Right atrium auricular region (tissue), 2 donors: ENCODE measurements around the gene CCDC8. TPM values are rescaled to one million over a fixed set of nuclear protein-coding genes. Genes with fewer than 3 reads are reported as not detected.

ENCODE experiments used
- DNase-seq: peaks from one replicate; pipeline ENCODE4 v3.0.0-alpha.2; 2019; ENCODE audit warnings: low spot score
- H3K27ac ChIP-seq, 2 donors: fragments of 200-600 bp; sonication (generic); 1 replicate in 1 of 2; 2 replicates in 1 of 2; pipeline ENCODE4 v1.5.1; 2016 to 2019
- H3K27me3 ChIP-seq, 2 donors: fragments of 200-600 bp; sonication (generic); one replicate each; pipeline versions ENCODE4 v1.5.1 to v1.6.0; 2017 to 2019
- H3K36me3 ChIP-seq: fragments of 200-600 bp; sonication (generic); one replicate; pipeline ENCODE4 v1.5.1; 2016
- H3K4me1 ChIP-seq, 2 donors: fragments of 200-600 bp; sonication (generic); one replicate each; pipeline versions ENCODE4 v1.5.1 to v1.6.0; 2017 to 2019
- H3K4me3 ChIP-seq, 2 donors: fragments of 200-600 bp; sonication (generic); 1 replicate in 1 of 2; 2 replicates in 1 of 2; pipeline ENCODE4 v1.5.1; 2017 to 2019; ENCODE audit warnings: mild to moderate bottlenecking in 1 of 2, moderate library complexity in 1 of 2
- H3K9me3 ChIP-seq, 2 donors: fragments of 200-600 bp; sonication (generic); one replicate each; pipeline ENCODE4 v1.5.1; 2019
- total RNA-seq, 2 donors: library from RNA; depleted of rRNA; stranded (reverse); fragments of >200 nt; gene quantifications; one replicate each; pipeline ENCODE4 v1.1.0, GENCODE V29; 2016
- TF ChIP-seq, protein P1 (sequence below), 2 donors: fragments of 200-600 bp; sonication (generic); IDR thresholded peaks; one replicate each; pipeline ENCODE4 v1.5.1; 2019; ENCODE audit warnings: antibody characterized with exemption in 2 of 2

Gene CCDC8
- total RNA-seq, 2 donors from 2014 or later: 30.4 to 34.6 TPM

DNA sequence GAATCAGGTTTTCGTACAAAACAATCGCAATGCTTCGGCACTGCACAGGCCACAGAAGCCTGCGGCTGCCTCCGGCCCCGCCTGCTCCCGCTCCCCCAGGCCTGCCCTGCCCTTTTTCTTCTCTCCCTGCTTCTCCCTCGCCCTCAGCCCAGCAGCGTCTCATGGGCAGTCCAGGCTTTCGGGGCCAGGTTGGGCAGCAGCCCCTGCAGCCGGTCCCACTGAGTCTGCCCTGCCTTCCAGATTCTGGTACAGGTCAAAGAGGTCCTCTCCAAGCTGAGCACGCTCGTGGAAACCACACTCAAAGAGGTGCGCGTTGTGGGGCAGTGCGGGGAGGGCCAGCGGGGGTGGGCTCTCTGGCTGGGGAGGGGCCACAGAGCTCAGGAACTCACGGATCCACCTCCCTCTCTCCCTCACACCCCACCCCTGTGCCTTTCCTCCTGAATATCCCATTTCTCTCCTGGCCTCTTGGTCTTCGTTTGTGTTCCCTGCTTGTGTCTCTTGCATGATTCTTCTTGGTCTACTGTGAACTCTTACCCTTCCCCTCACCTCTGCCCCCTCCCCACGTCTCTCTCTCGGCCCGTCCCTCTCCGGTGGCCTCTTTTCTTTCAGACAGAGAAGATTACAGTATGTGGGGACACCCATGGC is 30.1 kb downstream of the CCDC8 start:
- DNase-seq: no peak
- Histone ChIP-seq H3K27me3 (no peaks in the 10 kb centered on the region), H3K4me3 (no peak overlapping the region), H3K27ac (no peak overlapping the region), H3K36me3 (peaks cover 58% of the 10 kb centered on the region), H3K4me1 (peaks cover 0 to 29% of the 10 kb centered on the region in 2 donors), H3K9me3 (no peaks in the 10 kb centered on the region)
- TF ChIP-seq, protein P1, sequence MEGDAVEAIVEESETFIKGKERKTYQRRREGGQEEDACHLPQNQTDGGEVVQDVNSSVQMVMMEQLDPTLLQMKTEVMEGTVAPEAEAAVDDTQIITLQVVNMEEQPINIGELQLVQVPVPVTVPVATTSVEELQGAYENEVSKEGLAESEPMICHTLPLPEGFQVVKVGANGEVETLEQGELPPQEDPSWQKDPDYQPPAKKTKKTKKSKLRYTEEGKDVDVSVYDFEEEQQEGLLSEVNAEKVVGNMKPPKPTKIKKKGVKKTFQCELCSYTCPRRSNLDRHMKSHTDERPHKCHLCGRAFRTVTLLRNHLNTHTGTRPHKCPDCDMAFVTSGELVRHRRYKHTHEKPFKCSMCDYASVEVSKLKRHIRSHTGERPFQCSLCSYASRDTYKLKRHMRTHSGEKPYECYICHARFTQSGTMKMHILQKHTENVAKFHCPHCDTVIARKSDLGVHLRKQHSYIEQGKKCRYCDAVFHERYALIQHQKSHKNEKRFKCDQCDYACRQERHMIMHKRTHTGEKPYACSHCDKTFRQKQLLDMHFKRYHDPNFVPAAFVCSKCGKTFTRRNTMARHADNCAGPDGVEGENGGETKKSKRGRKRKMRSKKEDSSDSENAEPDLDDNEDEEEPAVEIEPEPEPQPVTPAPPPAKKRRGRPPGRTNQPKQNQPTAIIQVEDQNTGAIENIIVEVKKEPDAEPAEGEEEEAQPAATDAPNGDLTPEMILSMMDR (IDR thresholded peaks at IDR 0.05): no peak

DNA sequence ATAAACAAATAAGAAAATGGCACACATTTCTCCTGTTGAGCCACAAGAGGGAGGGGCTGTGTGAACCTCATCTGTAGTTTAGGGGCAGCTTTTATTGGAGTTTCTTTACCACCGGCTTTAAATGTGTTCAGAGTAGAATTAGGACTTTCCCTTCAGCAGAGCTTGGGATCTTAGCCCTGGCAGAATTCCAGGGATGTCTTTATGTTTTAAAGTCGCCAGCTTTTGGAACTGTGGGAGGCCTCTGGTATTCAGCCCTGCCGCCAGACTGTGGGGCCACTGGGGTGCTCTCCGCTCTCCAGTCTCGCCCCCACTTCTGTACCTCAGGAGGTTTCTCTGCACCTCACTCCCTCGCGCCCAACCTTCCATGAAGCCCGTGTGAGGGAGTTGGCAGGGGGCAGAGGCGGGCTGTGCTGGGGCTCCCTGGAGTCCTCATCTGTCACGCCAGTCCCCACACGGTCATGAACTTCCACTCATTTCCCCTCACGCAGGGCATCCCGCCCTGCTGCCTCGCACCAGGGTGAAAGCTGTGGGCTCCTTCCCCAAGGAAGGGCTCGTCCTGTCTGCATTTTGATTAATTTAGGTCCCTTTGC is 31.5 kb downstream of the CCDC8 start:
- Histone ChIP-seq H3K27ac (no peak overlapping the region), H3K4me1 (peaks cover 0 to 39% of the 10 kb centered on the region in 2 donors), H3K36me3 (peaks cover 54% of the 10 kb centered on the region), H3K27me3 (no peaks in the 10 kb centered on the region), H3K9me3 (no peaks in the 10 kb centered on the region), H3K4me3 (no peak overlapping the region)
- DNase-seq: no peak
- TF ChIP-seq, protein P1 (IDR thresholded peaks at IDR 0.05): no peak

DNA sequence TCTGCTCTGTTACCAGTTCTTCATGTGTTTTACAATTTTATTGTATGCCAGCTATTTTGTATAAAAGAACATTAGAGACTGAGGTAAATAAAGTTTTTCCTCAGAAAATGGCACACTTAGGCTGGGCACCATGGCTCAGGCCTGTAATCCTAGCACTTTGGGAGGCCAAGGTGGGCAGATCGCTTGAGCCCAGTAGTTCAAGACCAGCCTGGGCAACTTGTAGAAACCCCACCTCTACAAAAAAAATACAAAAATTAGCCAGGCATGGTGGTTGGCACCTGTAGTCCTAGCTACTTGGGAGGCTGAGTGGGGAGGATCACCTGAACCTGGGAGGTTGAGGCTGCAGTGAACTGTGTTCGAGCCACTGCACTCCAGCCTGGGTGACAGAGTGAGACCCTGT is 32.0 kb downstream of the CCDC8 start:
- H3K36me3 ChIP-seq: peaks cover 54% of the 10 kb centered on the region
- no peak for DNase-seq
- no peaks in the 10 kb centered on the region for H3K27me3 ChIP-seq
- H3K4me1 ChIP-seq: peaks cover 0 to 39% of the 10 kb centered on the region in 2 donors
- TF ChIP-seq, protein P1 (IDR thresholded peaks at IDR 0.05): no peak
- no peak overlapping the region for H3K4me3 ChIP-seq
- no peaks in the 10 kb centered on the region for H3K9me3 ChIP-seq
- no peak overlapping the region for H3K27ac ChIP-seq

DNA sequence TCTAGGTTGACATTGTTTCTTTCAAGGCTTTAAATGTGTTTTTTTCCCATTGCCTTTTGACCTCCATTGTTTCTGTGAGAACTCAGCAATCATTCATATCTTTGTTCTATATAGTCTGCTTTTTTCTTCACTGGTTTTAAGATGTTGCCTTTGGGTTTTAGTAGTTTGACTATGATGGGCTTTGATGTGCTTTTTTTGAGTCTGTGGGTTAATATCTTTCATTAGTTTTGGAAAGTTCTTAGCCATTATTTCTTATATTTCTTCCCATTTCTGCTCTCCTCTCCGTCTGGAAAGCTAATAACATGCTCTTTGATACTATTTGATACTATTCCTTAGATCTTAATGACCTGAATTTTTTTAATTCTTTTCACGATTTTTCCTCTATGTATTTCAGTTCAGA is 32.7 kb downstream of the CCDC8 start:
- Histone ChIP-seq H3K4me1 (peaks cover 0 to 39% of the 10 kb centered on the region in 2 donors), H3K9me3 (no peaks in the 10 kb centered on the region), H3K27ac (peak overlapping the region in 1 of 2 donors; percentile 78), H3K27me3 (no peaks in the 10 kb centered on the region), H3K4me3 (no peak overlapping the region), H3K36me3 (peaks cover 54% of the 10 kb centered on the region)
- no peak for DNase-seq
- TF ChIP-seq, protein P1 (IDR thresholded peaks at IDR 0.05): no peak

DNA sequence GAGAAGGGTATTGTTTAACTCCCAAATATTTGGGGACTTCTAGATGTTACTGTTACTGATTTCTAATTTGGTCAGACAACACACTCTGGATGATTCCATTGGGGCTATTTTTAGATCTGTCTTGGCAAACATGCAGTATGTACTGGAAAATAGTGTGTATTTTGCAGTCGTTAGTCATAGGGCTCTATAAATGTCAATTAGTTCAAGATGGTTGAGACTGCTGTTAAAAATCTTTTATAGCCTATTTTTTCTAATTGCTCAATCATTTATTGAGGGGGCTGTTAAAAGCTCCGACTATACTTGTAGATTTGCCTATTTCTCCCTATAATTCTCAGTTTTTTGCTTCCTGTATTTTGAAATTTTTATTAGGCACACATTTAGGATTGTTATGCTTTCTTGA is 35.1 kb downstream of the CCDC8 start:
- no peaks in the 10 kb centered on the region for H3K27me3 ChIP-seq
- peaks cover 0 to 34% of the 10 kb centered on the region in 2 donors for H3K4me1 ChIP-seq
- TF ChIP-seq, protein P1 (IDR thresholded peaks at IDR 0.05): no peak
- DNase-seq: no peak
- no peak overlapping the region for H3K4me3 ChIP-seq
- no peaks in the 10 kb centered on the region for H3K9me3 ChIP-seq
- H3K27ac ChIP-seq: peak overlapping the region; percentile 63 to 78
- peaks cover 44% of the 10 kb centered on the region for H3K36me3 ChIP-seq
